ENCODE data around the gene PARD3.

PARD3 gene

DNA sequence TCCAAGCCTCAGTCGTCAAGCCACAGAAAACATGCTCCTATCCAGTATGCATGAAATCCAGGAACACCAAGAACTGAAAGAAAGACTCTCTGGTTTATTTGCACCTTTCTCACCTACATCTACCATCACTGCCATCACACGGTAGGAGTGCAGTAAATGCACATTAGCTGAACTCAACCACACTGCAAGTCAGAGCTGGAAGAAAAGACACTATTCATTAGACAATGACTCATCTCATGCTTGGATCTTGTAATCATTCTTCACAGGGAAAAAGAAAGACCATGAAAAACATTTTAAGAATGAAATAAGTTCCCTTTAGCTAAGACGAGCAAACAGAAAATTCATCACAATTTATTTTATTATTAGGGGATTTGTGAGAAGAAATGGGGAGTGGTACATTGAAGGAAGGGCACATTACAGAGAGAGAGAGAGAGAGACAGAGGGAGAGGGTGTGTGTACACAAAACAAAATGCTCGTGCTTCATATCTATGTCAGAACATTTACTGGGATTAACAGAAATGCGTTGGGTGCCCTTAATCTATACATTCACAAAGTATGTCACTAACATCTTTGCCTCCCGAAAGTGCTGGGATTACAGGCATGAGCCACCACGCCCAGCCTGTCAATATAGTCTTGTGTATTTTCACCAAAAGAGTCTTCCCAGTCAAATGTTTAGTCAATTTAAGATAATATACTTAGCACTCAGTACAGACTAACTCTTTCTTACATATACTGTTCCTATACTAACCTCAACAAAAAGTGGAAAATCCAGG is 324.9 kb downstream of the PARD3 start:
- Histone ChIP-seq H3K4me3 (ENCODE audit: low read length) (no peak overlapping the region), H3K9me3 (ENCODE audit: control insufficient read depth, insufficient read depth, low read length) (no peaks in the 10 kb centered on the region), H3F3A (ENCODE audit: control insufficient read depth, insufficient read depth) (no peaks in the 10 kb centered on the region), H3K27ac (ENCODE audit: low read depth, low read length) (no peak overlapping the region), H3K9me2 (replicated peaks; ENCODE audit: control insufficient read depth, low read length) (no peaks in the 10 kb centered on the region), H3K4me2 (ENCODE audit: low read length) (no peak overlapping the region), H4K20me1 (ENCODE audit: control insufficient read depth, insufficient read depth, low read depth, low read length) (no peaks in the 10 kb centered on the region), H3K79me2 (ENCODE audit: control insufficient read depth, low read length) (no peaks in the 10 kb centered on the region), H3K27me3 (ENCODE audit: control insufficient read depth, low read length) (no peaks in the 10 kb centered on the region), H3K4me1 (ENCODE audit: control insufficient read depth, low read length) (peaks cover 7% of the 10 kb centered on the region), H3K36me3 (ENCODE audit: control insufficient read depth, low read length) (no peaks in the 10 kb centered on the region)
- TF ChIP-seq EZH2phosphoT487 (IDR thresholded peaks at IDR 0.05; ENCODE audit: borderline replicate concordance, low read length): no peak
- TF ChIP-seq, protein P1, sequence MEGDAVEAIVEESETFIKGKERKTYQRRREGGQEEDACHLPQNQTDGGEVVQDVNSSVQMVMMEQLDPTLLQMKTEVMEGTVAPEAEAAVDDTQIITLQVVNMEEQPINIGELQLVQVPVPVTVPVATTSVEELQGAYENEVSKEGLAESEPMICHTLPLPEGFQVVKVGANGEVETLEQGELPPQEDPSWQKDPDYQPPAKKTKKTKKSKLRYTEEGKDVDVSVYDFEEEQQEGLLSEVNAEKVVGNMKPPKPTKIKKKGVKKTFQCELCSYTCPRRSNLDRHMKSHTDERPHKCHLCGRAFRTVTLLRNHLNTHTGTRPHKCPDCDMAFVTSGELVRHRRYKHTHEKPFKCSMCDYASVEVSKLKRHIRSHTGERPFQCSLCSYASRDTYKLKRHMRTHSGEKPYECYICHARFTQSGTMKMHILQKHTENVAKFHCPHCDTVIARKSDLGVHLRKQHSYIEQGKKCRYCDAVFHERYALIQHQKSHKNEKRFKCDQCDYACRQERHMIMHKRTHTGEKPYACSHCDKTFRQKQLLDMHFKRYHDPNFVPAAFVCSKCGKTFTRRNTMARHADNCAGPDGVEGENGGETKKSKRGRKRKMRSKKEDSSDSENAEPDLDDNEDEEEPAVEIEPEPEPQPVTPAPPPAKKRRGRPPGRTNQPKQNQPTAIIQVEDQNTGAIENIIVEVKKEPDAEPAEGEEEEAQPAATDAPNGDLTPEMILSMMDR (IDR thresholded peaks at IDR 0.05; ENCODE audit: low read depth, low read length, poor library complexity, severe bottlenecking): no peak

DNA sequence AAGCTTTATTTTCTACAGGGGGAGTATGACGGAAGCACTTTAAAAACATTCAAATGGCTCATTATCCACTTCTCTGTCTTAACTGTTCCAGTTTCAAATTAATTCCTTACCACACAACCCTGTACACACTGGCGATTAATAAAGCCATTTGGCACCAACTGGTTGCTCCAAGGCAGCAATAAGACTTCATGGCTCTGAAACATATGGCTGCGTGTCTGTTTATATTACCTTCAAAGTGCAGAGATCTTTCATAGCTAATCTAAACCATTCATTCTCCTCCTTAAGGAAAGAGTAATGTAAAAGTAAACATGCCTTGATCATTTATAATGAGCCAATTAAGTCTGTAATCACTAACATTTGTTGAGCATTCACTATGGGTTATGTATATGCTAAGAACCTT is 325.7 kb downstream of the PARD3 start:
- Histone ChIP-seq H4K20me1 (ENCODE audit: control insufficient read depth, insufficient read depth, low read depth, low read length) (no peaks in the 10 kb centered on the region), H3K4me2 (ENCODE audit: low read length) (no peak overlapping the region), H3K9me2 (replicated peaks; ENCODE audit: control insufficient read depth, low read length) (no peaks in the 10 kb centered on the region), H3K79me2 (ENCODE audit: control insufficient read depth, low read length) (no peaks in the 10 kb centered on the region), H3K27ac (ENCODE audit: low read depth, low read length) (no peak overlapping the region), H3K4me3 (ENCODE audit: low read length) (no peak overlapping the region), H3K27me3 (ENCODE audit: control insufficient read depth, low read length) (no peaks in the 10 kb centered on the region), H3K4me1 (ENCODE audit: control insufficient read depth, low read length) (peaks cover 7% of the 10 kb centered on the region), H3F3A (ENCODE audit: control insufficient read depth, insufficient read depth) (no peaks in the 10 kb centered on the region), H3K36me3 (ENCODE audit: control insufficient read depth, low read length) (no peaks in the 10 kb centered on the region), H3K9me3 (ENCODE audit: control insufficient read depth, insufficient read depth, low read length) (no peaks in the 10 kb centered on the region)
- TF ChIP-seq, protein P1 (IDR thresholded peaks at IDR 0.05; ENCODE audit: low read depth, low read length, poor library complexity, severe bottlenecking): no peak
- TF ChIP-seq EZH2phosphoT487 (IDR thresholded peaks at IDR 0.05; ENCODE audit: borderline replicate concordance, low read length): no peak

DNA sequence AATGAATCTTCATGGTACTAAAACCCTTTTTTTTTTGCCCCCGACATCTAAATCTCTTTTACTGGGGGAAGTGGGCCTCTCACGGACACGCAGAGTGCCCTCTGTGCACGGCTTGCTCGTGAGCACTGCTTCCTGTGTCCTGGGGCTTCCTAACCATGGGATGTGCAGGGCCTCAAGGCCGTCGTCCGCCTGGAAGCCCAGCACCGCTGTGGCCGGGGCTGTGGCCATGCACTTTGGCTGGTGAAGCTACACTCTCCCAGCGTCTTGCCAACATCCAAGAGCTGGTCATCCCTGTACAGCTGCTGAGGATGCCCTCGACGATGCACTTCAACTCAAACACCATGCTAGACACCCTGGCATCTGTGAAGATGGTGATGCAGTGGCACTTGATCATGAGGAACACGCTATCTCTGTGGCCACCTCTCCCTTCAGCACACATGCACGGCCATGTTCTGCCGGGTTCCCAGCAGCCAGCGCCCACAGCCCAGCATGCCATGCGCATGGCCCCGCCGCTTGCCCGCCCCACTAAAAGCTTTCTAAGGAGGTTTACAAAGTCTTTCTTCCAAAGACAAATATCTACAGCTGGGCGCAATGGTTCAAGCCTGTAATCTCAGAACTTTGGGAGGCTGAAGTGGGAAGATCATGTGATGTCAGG is 326.5 kb downstream of the PARD3 start:
- Histone ChIP-seq H3K79me2 (ENCODE audit: control insufficient read depth, low read length) (no peaks in the 10 kb centered on the region), H3K9me3 (ENCODE audit: control insufficient read depth, insufficient read depth, low read length) (no peaks in the 10 kb centered on the region), H3K27ac (ENCODE audit: low read depth, low read length) (no peak overlapping the region), H3K9me2 (replicated peaks; ENCODE audit: control insufficient read depth, low read length) (no peaks in the 10 kb centered on the region), H4K20me1 (ENCODE audit: control insufficient read depth, insufficient read depth, low read depth, low read length) (no peaks in the 10 kb centered on the region), H3K27me3 (ENCODE audit: control insufficient read depth, low read length) (no peaks in the 10 kb centered on the region), H3K4me3 (ENCODE audit: low read length) (no peak overlapping the region), H3K4me2 (ENCODE audit: low read length) (no peak overlapping the region), H3F3A (ENCODE audit: control insufficient read depth, insufficient read depth) (no peaks in the 10 kb centered on the region), H3K4me1 (ENCODE audit: control insufficient read depth, low read length) (peaks cover 7% of the 10 kb centered on the region), H3K36me3 (ENCODE audit: control insufficient read depth, low read length) (no peaks in the 10 kb centered on the region)
- TF ChIP-seq EZH2phosphoT487 (IDR thresholded peaks at IDR 0.05; ENCODE audit: borderline replicate concordance, low read length): no peak
- TF ChIP-seq, protein P1 (IDR thresholded peaks at IDR 0.05; ENCODE audit: low read depth, low read length, poor library complexity, severe bottlenecking): no peak
